Central memory CD8-positive, alpha-beta T cell (primary cell): ENCODE results near the gene CPED1.
A peak's percentile ranks its signal among the peaks of the same experiment; 100 is the strongest.
"Not testable (repeated sequence)": the region's sequence is repeated elsewhere in the genome, so short reads cannot be mapped to it uniquely, and the experiment has no call there.

Source experiments
- ATAC-seq: fragments of 150-1000 bp; cut with Tn5 transposase; replicated peaks from 2 replicates; pipeline ENCODE4 v1.10.0; 2022; ENCODE audit warnings: mild to moderate bottlenecking, moderate FRiP score, moderate number of reproducible peaks; ENCODE audit not compliant: poor library complexity, severe bottlenecking; ENCODE audit errors: extremely low read depth
- DNase-seq, 2 donors: peaks; one replicate each; pipeline ENCODE4 v3.0.0; 2021; ENCODE audit warnings: low spot score in 2 of 2
- H3K27ac Mint-ChIP-seq: one replicate; pipeline ENCODE4 v1.8.0; 2022; ENCODE audit warnings: low read depth, mild to moderate bottlenecking, moderate library complexity, mixed read lengths
- H3K27me3 Mint-ChIP-seq: one replicate; pipeline ENCODE4 v1.8.0; 2022; ENCODE audit warnings: mixed read lengths
- H3K36me3 Mint-ChIP-seq: one replicate; pipeline ENCODE4 v1.8.0; 2022; ENCODE audit warnings: mild to moderate bottlenecking, moderate library complexity, mixed read lengths; ENCODE audit not compliant: insufficient read depth
- H3K4me1 Mint-ChIP-seq: one replicate; pipeline ENCODE4 v1.8.0; 2022; ENCODE audit warnings: mixed read lengths
- H3K4me3 Mint-ChIP-seq: one replicate; pipeline ENCODE4 v1.8.0; 2022; ENCODE audit warnings: mild to moderate bottlenecking, moderate library complexity, mixed read lengths
- H3K9me3 Mint-ChIP-seq: one replicate; pipeline ENCODE4 v1.8.0; 2022; ENCODE audit warnings: mixed read lengths

Gene CPED1

DNA sequence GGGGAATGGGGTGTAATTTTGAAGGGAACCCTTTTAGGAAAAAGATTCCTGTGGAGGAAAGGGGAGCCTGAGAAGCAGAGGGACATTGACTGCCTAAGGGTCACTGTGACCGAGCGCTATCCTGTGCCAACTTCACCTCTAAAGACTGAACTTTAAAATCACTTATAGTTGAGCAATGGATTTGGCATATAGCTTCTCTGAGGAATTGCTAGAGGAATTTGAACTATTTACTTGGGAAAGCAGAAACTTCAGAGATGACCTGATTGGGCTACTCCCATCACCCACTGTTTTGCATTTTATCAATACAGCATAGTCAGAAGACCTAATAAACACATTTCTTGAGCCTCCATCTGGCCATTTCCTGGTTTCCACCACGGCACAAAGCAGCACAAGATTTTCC, 316.6 kb downstream of the CPED1 start:
- Mint-ChIP-seq H3K4me1 (no peaks in the 10 kb centered on the region), H3K9me3 (no peaks in the 10 kb centered on the region), H3K36me3 (peaks cover 2% of the 10 kb centered on the region), H3K27me3 (peaks cover 76% of the 10 kb centered on the region), H3K27ac (no peak overlapping the region), H3K4me3 (no peak overlapping the region)
- no peak for DNase-seq
- ATAC-seq = no peak

GRCh38 chr7:121306565-121306964, 318.1 kb downstream of the CPED1 start:
- peaks cover 82% of the 10 kb centered on the region for H3K27me3 Mint-ChIP-seq
- no peaks in the 10 kb centered on the region for H3K4me1 Mint-ChIP-seq
- H3K9me3 Mint-ChIP-seq = no peaks in the 10 kb centered on the region
- no peak overlapping the region for H3K27ac Mint-ChIP-seq
- ATAC-seq (no peak), DNase-seq (no peak)
- H3K36me3 Mint-ChIP-seq = peaks cover 2% of the 10 kb centered on the region
- no peak overlapping the region for H3K4me3 Mint-ChIP-seq

- Mint-ChIP-seq H3K4me1 (no peaks in the 10 kb centered on the region), H3K27me3 (peaks cover 77% of the 10 kb centered on the region), H3K27ac (no peak overlapping the region), H3K36me3 (peaks cover 2% of the 10 kb centered on the region), H3K9me3 (no peaks in the 10 kb centered on the region), H3K4me3 (no peak overlapping the region)
- ATAC-seq (no peak), DNase-seq (no peak)
Observed at GRCh38 chr7:121307021-121307574, 318.6 kb downstream of the CPED1 start.

DNA sequence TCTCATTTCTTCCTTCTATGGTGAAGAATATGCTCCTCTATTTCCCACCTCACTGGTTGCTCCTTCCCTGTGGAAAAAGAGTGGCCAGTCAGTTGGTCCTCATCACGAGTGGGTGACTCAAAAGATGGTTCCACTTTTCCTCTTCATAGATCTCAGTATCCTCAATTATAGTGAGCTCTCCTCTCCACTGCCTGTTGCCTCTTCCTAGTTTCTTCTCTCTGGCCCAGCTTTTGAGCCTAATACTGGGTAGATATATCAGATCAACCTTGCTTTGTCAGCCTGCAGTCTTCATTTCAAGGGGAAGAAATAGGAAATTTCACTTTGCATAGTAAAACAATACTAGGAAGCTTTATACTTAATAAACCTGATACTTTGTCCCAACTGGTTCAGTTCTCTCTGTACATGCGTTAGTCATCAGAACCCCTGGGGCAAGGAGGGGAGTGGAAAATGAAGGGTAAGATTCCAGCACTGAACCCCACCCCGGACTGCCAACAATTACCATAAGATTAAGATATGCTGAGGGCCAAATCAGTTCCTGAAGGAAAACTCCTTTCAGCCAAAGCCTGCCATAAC, 324.8 kb downstream of the CPED1 start:
- H3K4me3 Mint-ChIP-seq = no peak overlapping the region
- no peak overlapping the region for H3K27ac Mint-ChIP-seq
- DNase-seq (no peak), ATAC-seq (no peak)
- H3K36me3 Mint-ChIP-seq = no peaks in the 10 kb centered on the region
- H3K9me3 Mint-ChIP-seq = no peaks in the 10 kb centered on the region
- peaks cover 66% of the 10 kb centered on the region for H3K27me3 Mint-ChIP-seq
- H3K4me1 Mint-ChIP-seq = no peaks in the 10 kb centered on the region

DNA sequence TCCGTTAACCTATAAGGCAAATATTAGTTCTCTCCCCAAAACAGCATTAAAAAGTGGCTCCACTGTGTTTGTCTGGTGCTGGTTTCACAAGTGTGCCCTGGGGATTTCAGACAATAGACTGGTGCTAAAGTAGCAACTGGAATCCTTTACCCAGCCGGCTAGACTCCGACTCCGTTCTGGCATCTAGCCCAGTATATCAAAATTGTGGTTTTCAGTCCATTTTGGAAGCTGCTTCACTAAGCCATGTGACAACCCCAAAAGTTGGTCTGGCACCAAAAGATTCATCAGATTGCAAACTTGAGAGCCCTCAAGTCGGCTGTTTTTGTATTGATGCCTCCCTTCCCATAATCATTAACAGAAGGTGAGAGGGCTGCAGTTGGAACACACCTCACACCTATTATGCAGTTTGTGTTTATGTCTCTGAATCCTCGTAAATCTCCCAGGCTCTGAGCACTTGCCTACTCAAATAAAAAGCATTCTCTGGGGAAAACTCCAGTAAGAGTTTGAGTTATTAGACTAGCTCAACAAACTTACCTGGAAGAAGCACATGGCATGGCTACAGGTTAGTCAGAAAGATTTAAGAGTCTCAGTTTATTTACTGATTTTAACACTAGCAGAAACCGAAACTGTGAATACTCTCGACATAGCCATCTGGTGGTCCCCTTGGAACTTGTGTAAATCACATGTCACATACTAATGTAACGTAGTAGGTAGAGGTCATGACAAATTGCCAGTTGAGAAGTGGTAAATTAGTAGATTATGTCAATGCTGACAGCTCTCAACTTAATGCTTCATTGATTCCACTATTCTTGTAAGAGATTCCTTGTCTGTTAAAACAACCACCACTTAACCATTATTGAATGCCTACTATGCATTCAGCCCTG, 325.5 kb downstream of the CPED1 start:
- no peaks in the 10 kb centered on the region for H3K36me3 Mint-ChIP-seq
- no peak overlapping the region for H3K27ac Mint-ChIP-seq
- DNase-seq = no peak
- H3K9me3 Mint-ChIP-seq = no peaks in the 10 kb centered on the region
- H3K27me3 Mint-ChIP-seq = peaks cover 66% of the 10 kb centered on the region
- no peaks in the 10 kb centered on the region for H3K4me1 Mint-ChIP-seq
- H3K4me3 Mint-ChIP-seq = no peak overlapping the region
- no peak for ATAC-seq

DNA sequence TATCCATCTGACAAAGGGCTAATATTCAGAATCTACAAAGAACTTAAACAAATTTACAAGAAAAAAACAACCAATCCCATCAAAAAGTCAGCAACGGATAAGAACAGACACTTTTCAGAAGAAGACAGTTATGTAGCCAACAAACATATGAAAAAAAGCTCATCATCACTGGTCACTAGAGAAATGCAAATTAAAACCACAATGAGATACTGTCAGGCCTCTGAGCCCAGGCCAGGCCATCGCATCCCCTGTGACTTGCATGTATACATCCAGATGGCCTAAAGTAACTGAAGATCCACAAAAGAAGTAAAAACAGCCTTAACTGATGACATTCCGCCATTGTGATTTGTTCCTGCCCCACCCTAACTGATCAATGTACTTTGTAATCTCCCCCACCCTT, 326.7 kb downstream of the CPED1 start:
- H3K4me1 Mint-ChIP-seq, ATAC-seq, H3K4me3 Mint-ChIP-seq, H3K36me3 Mint-ChIP-seq, DNase-seq, H3K9me3 Mint-ChIP-seq, H3K27ac Mint-ChIP-seq: not testable (repeated sequence)
- H3K27me3 Mint-ChIP-seq = peaks cover 54% of the 10 kb centered on the region

DNA sequence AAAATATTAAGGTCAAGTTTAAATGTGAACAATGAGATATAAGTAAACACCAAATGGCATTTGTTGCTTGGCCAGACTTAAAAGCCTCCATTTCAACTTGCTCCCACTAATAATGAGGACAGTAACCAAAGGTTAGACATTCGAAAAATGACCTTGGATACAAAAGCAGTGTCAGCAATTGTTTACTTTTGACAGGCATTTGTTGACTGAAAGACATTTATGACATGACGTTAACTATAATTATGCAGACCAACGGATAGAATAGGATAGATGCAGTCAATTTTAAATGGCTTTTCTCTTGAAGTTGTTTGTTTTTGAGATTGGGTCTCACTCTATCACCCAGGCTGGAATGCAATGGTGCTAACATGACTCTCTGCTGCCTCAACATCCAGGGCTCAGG, 333.9 kb downstream of the CPED1 start:
- no peak overlapping the region for H3K4me3 Mint-ChIP-seq

GRCh38 chr7:121323515-121324302, 335.2 kb downstream of the CPED1 start:
- DNase-seq (no peak), ATAC-seq (no peak)
- Mint-ChIP-seq H3K9me3 (no peaks in the 10 kb centered on the region), H3K27me3 (peaks cover 50% of the 10 kb centered on the region), H3K4me1 (peaks cover 3% of the 10 kb centered on the region), H3K4me3 (no peak overlapping the region), H3K36me3 (no peaks in the 10 kb centered on the region), H3K27ac (no peak overlapping the region)

More for the DNA sequence above, 333.9 kb downstream of the CPED1 start:
- Mint-ChIP-seq H3K27me3 (peaks cover 48% of the 10 kb centered on the region), H3K9me3 (no peaks in the 10 kb centered on the region), H3K36me3 (no peaks in the 10 kb centered on the region), H3K27ac (no peak overlapping the region), H3K4me1 (no peaks in the 10 kb centered on the region)
- DNase-seq (no peak), ATAC-seq (no peak)

DNA sequence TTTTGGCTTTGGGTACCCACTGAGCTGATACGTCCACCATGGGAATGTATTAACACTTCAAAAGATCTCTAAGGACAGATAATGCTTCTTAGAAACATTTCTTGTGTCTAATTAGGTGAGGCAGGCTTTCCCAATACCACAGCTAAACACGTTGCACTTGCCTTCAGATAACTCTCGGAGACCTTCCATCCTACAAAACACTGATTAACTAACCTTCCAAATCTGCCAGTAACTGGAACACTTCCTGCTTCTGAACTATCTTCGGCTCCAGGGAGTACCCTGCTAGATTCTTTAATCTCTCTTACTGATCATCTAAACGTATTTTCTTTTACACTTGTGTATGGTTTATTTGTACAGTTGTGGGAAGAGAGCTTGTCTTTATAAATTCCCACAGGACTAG, 339.2 kb downstream of the CPED1 start:
- Mint-ChIP-seq H3K27me3 (peaks cover 80% of the 10 kb centered on the region), H3K36me3 (peaks cover 2% of the 10 kb centered on the region), H3K4me1 (peaks cover 21% of the 10 kb centered on the region), H3K4me3 (no peak overlapping the region), H3K27ac (no peak overlapping the region), H3K9me3 (no peaks in the 10 kb centered on the region)
- DNase-seq (no peak), ATAC-seq (no peak)

DNA sequence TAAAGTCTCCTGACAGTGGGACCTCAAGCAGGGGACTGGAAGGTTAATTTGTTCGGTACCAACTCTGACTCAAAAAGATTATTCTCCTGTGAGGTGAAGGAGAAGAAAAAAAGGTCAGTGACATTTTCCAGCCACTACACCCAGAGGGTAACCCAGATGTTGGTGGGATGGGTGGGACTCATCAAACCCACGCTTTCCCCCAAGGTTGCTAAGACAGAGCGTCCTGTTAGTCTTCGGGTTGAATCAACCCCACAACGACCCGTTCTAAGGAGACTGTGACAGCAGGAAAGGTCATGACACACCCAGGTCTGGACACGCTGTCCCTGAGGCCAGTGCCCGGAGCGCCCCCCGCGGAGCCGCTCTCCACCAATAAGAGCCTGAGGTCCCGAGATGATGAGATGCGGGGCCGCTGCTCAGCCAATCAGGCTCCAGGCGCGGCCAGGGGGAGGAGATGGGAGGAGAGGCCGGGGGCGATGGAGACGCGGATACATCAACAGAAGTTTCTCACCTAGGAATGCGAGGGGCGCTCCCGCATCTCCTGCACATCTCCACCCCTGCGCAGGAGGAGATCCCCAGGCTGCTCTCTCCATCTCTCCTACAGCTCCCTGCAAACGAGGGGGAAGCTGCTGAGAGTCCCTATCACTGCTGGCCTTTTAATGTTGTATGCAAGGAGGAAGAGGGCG, 340.1 kb downstream of the CPED1 start, which contains the start of gene WNT16:
Gene WNT16 (plus strand): TSS at position 493 of the 683 bp plus-strand sequence. CDS start 293 bp downstream, outside the sequence.
- H3K9me3 Mint-ChIP-seq = no peaks in the 10 kb centered on the region
- H3K4me1 Mint-ChIP-seq = peaks cover 21% of the 10 kb centered on the region
- H3K27ac Mint-ChIP-seq = no peak within 1 kb of the TSS
- peak within 1 kb of the TSS; percentile 54 for H3K4me3 Mint-ChIP-seq
- H3K27me3 Mint-ChIP-seq = peaks cover 77% of the 10 kb centered on the region
- DNase-seq (no peak), ATAC-seq (no peak)
- peaks cover 2% of the 10 kb centered on the region for H3K36me3 Mint-ChIP-seq

DNA sequence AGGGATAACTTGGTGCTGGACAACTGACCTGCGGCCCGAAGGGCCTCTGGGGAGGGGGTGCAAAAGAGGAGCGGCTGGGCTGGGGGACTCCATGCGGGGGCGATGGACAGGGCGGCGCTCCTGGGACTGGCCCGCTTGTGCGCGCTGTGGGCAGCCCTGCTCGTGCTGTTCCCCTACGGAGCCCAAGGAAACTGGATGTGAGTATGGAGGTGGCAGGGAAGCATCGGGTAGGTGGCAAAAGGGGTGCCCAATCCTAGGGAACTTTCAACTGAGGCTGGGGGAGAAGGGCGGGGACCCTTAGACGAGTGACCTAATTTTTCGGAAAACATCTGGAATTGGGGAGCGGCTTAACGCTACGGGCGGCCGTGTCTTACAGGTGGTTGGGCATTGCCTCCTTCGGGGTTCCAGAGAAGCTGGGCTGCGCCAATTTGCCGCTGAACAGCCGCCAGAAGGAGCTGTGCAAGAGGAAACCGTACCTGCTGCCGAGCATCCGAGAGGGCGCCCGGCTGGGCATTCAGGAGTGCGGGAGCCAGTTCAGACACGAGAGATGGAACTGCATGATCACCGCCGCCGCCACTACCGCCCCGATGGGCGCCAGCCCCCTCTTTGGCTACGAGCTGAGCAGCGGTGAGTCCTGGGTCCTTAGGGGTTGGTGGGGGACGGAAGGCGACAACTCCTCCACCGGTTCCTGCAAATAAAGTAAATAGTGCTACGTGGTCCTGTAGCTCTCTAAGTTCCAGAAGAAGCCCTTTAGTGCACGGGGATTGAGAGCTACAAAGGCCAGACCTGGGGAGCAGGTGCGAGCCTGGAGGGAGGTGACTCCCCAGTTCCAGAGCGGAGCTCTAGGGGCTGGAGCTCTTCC, 340.9 kb downstream of the CPED1 start:
- H3K27me3 Mint-ChIP-seq = peaks cover 77% of the 10 kb centered on the region
- no peak for ATAC-seq
- H3K4me1 Mint-ChIP-seq = peaks cover 21% of the 10 kb centered on the region
- no peaks in the 10 kb centered on the region for H3K9me3 Mint-ChIP-seq
- H3K27ac Mint-ChIP-seq = no peak overlapping the region
- peaks cover 2% of the 10 kb centered on the region for H3K36me3 Mint-ChIP-seq
- no peak for DNase-seq
- H3K4me3 Mint-ChIP-seq = peak overlapping the region; percentile 54
